CD4-positive, alpha-beta T cell (primary cell): ENCODE results near the gene RTN3. TPM values are rescaled to one million over a fixed set of nuclear protein-coding genes. Genes with fewer than 3 reads are reported as not detected.

Experiments
- ATAC-seq: fragments of 200-7000 bp; cut with Tn5 transposase; one replicate; pipeline ENCODE4 v1.10.0; 2022; ENCODE audit warnings: mild to moderate bottlenecking; ENCODE audit not compliant: poor library complexity
- CTCF ChIA-PET: fragments of 350-600 bp; sonication (Branson Sonifier 250); formaldehyde crosslinking; loops from one replicate; lab custom pipeline; 2021; ENCODE audit warnings: antibody characterized with exemption, inconsistent platforms; lab: Charles Lee
- POLR2A ChIA-PET: fragments of 350-600 bp; sonication (Branson Sonifier 250); formaldehyde crosslinking; loops from one replicate; lab custom pipeline; 2021; ENCODE audit warnings: antibody characterized with exemption, inconsistent platforms; lab: Charles Lee
- DNase-seq, 14 experiments: peaks; one replicate each; pipeline ENCODE4 v3.0.0-alpha.2; 2013 to 2020; ENCODE audit warnings: mixed read lengths in 2 of 14
- H3K27ac ChIP-seq, 2 donors: one replicate each; pipeline versions ENCODE4 v1.5.1 to v1.7.0; 2013; ENCODE audit warnings: low read length in 2 of 2, low read depth in 1 of 2, mild to moderate bottlenecking in 1 of 2
- H3K27me3 ChIP-seq, 2 experiments: 1 replicate in 1 of 2; 2 replicates in 1 of 2; pipeline versions ENCODE4 v1.6.1 to v1.7.0; 2013; ENCODE audit warnings: low read length in 2 of 2, control low read depth in 1 of 2, mild to moderate bottlenecking in 1 of 2, moderate library complexity in 1 of 2; ENCODE audit not compliant: insufficient read depth in 2 of 2, control insufficient read depth in 1 of 2
- H3K36me3 ChIP-seq: one replicate; pipeline ENCODE4 v1.6.1; 2013; ENCODE audit warnings: low read length, control low read depth; ENCODE audit not compliant: insufficient read depth
- H3K4me1 ChIP-seq: one replicate; pipeline ENCODE4 v1.6.1; 2013; ENCODE audit warnings: low read length, control low read depth; ENCODE audit not compliant: insufficient read depth
- H3K4me3 ChIP-seq: one replicate; pipeline ENCODE4 v1.5.1; 2013; ENCODE audit warnings: mild to moderate bottlenecking, low read length, moderate library complexity
- H3K9me3 ChIP-seq, 2 experiments: 1 replicate in 1 of 2; 2 replicates in 1 of 2; pipeline versions ENCODE4 v1.6.1 to v1.7.0; 2013; ENCODE audit warnings: low read length in 2 of 2, mild to moderate bottlenecking in 2 of 2, control low read depth in 1 of 2, moderate library complexity in 1 of 2; ENCODE audit not compliant: control insufficient read depth in 1 of 2, insufficient read depth in 1 of 2
- H3K27ac Mint-ChIP-seq: one replicate; pipeline ENCODE4 v1.8.0; 2020; ENCODE audit warnings: mixed read lengths
- H3K27me3 Mint-ChIP-seq: one replicate; pipeline ENCODE4 v1.8.0; 2021; ENCODE audit warnings: mixed read lengths
- H3K36me3 Mint-ChIP-seq: one replicate; pipeline ENCODE4 v1.8.0; 2021; ENCODE audit warnings: low read depth, mixed read lengths
- H3K4me1 Mint-ChIP-seq: one replicate; pipeline ENCODE4 v1.8.0; 2021; ENCODE audit warnings: low read depth, mixed read lengths
- H3K4me3 Mint-ChIP-seq: one replicate; pipeline ENCODE4 v1.8.0; 2020; ENCODE audit warnings: mild to moderate bottlenecking, mixed read lengths
- H3K9me3 Mint-ChIP-seq: one replicate; pipeline ENCODE4 v1.8.0; 2020; ENCODE audit warnings: mixed read lengths
- CTCF ChIP-seq: fragments of 200-600 bp; IDR thresholded peaks from one replicate; pipeline ENCODE4 v1.8.0; 2022; ENCODE audit warnings: antibody characterized with exemption, mild to moderate bottlenecking
- intact Hi-C, 2 experiments: fragments of 100-400 bp; cut with DNase I in 1 of 2; cut with micrococcal nuclease in 1 of 2; formaldehyde crosslinking; loops; one replicate each; pipeline versions ENCODE4 v1.15.1 to v1.9.0; 2023 to 2025; cut with DNase I, micrococcal nuclease
- total RNA-seq, 174 experiments: library from RNA in 2 of 174; stranded (reverse) in 2 of 174; gene quantifications; one replicate each; pipeline ENCODE4 v1.2.3 and lab custom pipeline; 2021 to 2026

The RTN3 gene
- total RNA-seq, 2 experiments from 2014 or later = 16.4 to 17.6 TPM

- H3K4me1 Mint-ChIP-seq = peaks cover 16% of the 10 kb centered on the region
- H3K27ac ChIP-seq = no peak overlapping the region
- H3K9me3 Mint-ChIP-seq = no peaks in the 10 kb centered on the region
- H3K4me1 ChIP-seq = peaks cover 5% of the 10 kb centered on the region
- peaks cover 48% of the 10 kb centered on the region for H3K36me3 ChIP-seq
- no peak overlapping the region for H3K4me3 ChIP-seq
- peak; percentile 55 for TF ChIP-seq CTCF
- ChIA-PET CTCF (interaction anchor here (0.6 to 6.4 kb wide), 11 partner anchors 8 to 168 kb away, joined by 3 to 63 read pairs (median 3); no protein-coding TSS in a partner anchor), POLR2A (interaction anchor here (0.6 to 1.9 kb wide), 3 partner anchors 31 to 169 kb away, joined by 3 to 10 read pairs (median 4); partner anchors contain the start of gene ATL3)
- intact Hi-C loops = loop anchor here (2.0 to 10.0 kb wide), 4 partner anchors 99 to 605 kb away; partner anchors contain the start of gene PLAAT4 (in 1 of the 2)
- no peaks in the 10 kb centered on the region for H3K27me3 ChIP-seq
- no peaks in the 10 kb centered on the region for H3K9me3 ChIP-seq
- no peak overlapping the region for H3K4me3 Mint-ChIP-seq
- DNase-seq (peak in 3 of 14 experiments; percentile 13 to 28 (median 13)), ATAC-seq (no peak)
- H3K27me3 Mint-ChIP-seq = no peaks in the 10 kb centered on the region
- H3K36me3 Mint-ChIP-seq = peaks cover 61% of the 10 kb centered on the region
- H3K27ac Mint-ChIP-seq = no peak overlapping the region
Measured at GRCh38 chr11:63639199-63639832, 42.0 kb upstream of the RTN3 start.

- Mint-ChIP-seq H3K4me1 (peaks cover 10% of the 10 kb centered on the region), H3K36me3 (peaks cover 69% of the 10 kb centered on the region), H3K27ac (peak overlapping the region; percentile 10), H3K27me3 (no peaks in the 10 kb centered on the region), H3K4me3 (no peak overlapping the region), H3K9me3 (no peaks in the 10 kb centered on the region)
- no peak overlapping the region for H3K27ac ChIP-seq
- POLR2A ChIA-PET = interaction anchor here (0.6 kb wide), 1 partner anchor 125 kb away, joined by 3 read pairs; no protein-coding TSS in a partner anchor
- no peaks in the 10 kb centered on the region for H3K4me1 ChIP-seq
- no peak for TF ChIP-seq CTCF
- no peaks in the 10 kb centered on the region for H3K27me3 ChIP-seq
- CTCF ChIA-PET = interaction anchor here (1.6 kb wide), 1 partner anchor 162 kb away, joined by 6 read pairs; no protein-coding TSS in a partner anchor
- ATAC-seq = no peak
- DNase-seq = no peak
- H3K9me3 ChIP-seq = no peaks in the 10 kb centered on the region
- peaks cover 54% of the 10 kb centered on the region for H3K36me3 ChIP-seq
- intact Hi-C loops = loop anchor here in 1 of 2 experiments (1.0 kb wide), 1 partner anchor 95 kb away; no protein-coding TSS in a partner anchor
- H3K4me3 ChIP-seq = no peak overlapping the region
Measured at GRCh38 chr11:63641727-63642126, 39.6 kb upstream of the RTN3 start.

GRCh38 chr11:63643205-63643604 is 38.1 kb upstream of the RTN3 start:
- Mint-ChIP-seq H3K9me3 (no peaks in the 10 kb centered on the region), H3K4me1 (peaks cover 6% of the 10 kb centered on the region), H3K36me3 (peaks cover 78% of the 10 kb centered on the region), H3K27ac (peak overlapping the region; percentile 10), H3K4me3 (no peak overlapping the region), H3K27me3 (no peaks in the 10 kb centered on the region)
- TF ChIP-seq CTCF = no peak
- ChIA-PET POLR2A (no interaction called here), CTCF (interaction anchor here (1.1 to 1.6 kb wide), 3 partner anchors 14 to 164 kb away, joined by 3 to 6 read pairs (median 4); no protein-coding TSS in a partner anchor)
- H3K36me3 ChIP-seq = peaks cover 62% of the 10 kb centered on the region
- DNase-seq (no peak), ATAC-seq (no peak)
- H3K27me3 ChIP-seq = no peaks in the 10 kb centered on the region
- no peak overlapping the region for H3K4me3 ChIP-seq
- H3K9me3 ChIP-seq = no peaks in the 10 kb centered on the region
- no peaks in the 10 kb centered on the region for H3K4me1 ChIP-seq
- no peak overlapping the region for H3K27ac ChIP-seq
- intact Hi-C loops = no loop called here
